Measurements from ENCODE around the gene PRSS38. TPM values are rescaled to one million over a fixed set of nuclear protein-coding genes. Genes with fewer than 3 reads are reported as not detected.

Gene PRSS38
- total RNA-seq (2014; rRNA removed; shearing (Covaris generic)): not detected in 2 replicates

- DNase-seq (ENCODE audit: low read depth): no peak
These were observed at the start of gene PRSS38 for GRCh38 chr1:227815468-227816409. TSS of gene PRSS38 (plus strand) at chr1:227815675. CDS start at chr1:227815717, 42 bp downstream.

GRCh38 chr1:227766015-227766634 lies 49.4 kb upstream of the PRSS38 start:
- peak; percentile 73 for DNase-seq (ENCODE audit: low read depth)

GRCh38 chr1:227766653-227767277 lies 48.7 kb upstream of the PRSS38 start:
- no peak for DNase-seq (ENCODE audit: low read depth)

- no peak for DNase-seq (ENCODE audit: low read depth)
These were observed 47.9 kb upstream of the PRSS38 start for GRCh38 chr1:227767401-227768124.

GRCh38 chr1:227768125-227768439 lies 47.4 kb upstream of the PRSS38 start:
- DNase-seq (ENCODE audit: low read depth): no peak

- no peak for DNase-seq (ENCODE audit: low read depth)
These were observed 46.8 kb upstream of the PRSS38 start for GRCh38 chr1:227768640-227769039.

GRCh38 chr1:227769047-227769935 lies 46.2 kb upstream of the PRSS38 start:
- DNase-seq (ENCODE audit: low read depth): no peak

- DNase-seq (ENCODE audit: low read depth): no peak
These were observed 45.5 kb upstream of the PRSS38 start for GRCh38 chr1:227769936-227770494.

GRCh38 chr1:227770812-227771211 lies 44.7 kb upstream of the PRSS38 start:
- DNase-seq (ENCODE audit: low read depth): no peak

- DNase-seq (ENCODE audit: low read depth): no peak
These were observed 44.1 kb upstream of the PRSS38 start for GRCh38 chr1:227771326-227771725.

GRCh38 chr1:227771771-227772170 lies 43.7 kb upstream of the PRSS38 start:
- no peak for DNase-seq (ENCODE audit: low read depth)

GRCh38 chr1:227773558-227773957 lies 41.9 kb upstream of the PRSS38 start:
- DNase-seq (ENCODE audit: low read depth): no peak

GRCh38 chr1:227774051-227774731 lies 41.3 kb upstream of the PRSS38 start:
- DNase-seq (ENCODE audit: low read depth): no peak

- DNase-seq (ENCODE audit: low read depth): no peak
These were observed 40.4 kb upstream of the PRSS38 start for GRCh38 chr1:227774821-227775661.

- DNase-seq (ENCODE audit: low read depth): no peak
These were observed 39.6 kb upstream of the PRSS38 start for GRCh38 chr1:227775841-227776240.

GRCh38 chr1:227776331-227776771 lies 39.1 kb upstream of the PRSS38 start:
- peak; percentile 58 for DNase-seq (ENCODE audit: low read depth)

GRCh38 chr1:227777156-227777555 lies 38.3 kb upstream of the PRSS38 start:
- DNase-seq (ENCODE audit: low read depth): no peak

GRCh38 chr1:227777646-227778045 lies 37.8 kb upstream of the PRSS38 start:
- DNase-seq (ENCODE audit: low read depth): no peak

- peak; percentile 32 for DNase-seq (ENCODE audit: low read depth)
These were observed 37.0 kb upstream of the PRSS38 start for GRCh38 chr1:227778401-227778947.

Measured in Daoy (cell line).